ENCODE measurements around the gene SIRPB1.
A peak's percentile ranks its signal among the peaks of the same experiment; 100 is the strongest.
"Not testable (repeated sequence)": the region's sequence is repeated elsewhere in the genome, so short reads cannot be mapped to it uniquely, and the experiment has no call there.

Gene SIRPB1

DNA sequence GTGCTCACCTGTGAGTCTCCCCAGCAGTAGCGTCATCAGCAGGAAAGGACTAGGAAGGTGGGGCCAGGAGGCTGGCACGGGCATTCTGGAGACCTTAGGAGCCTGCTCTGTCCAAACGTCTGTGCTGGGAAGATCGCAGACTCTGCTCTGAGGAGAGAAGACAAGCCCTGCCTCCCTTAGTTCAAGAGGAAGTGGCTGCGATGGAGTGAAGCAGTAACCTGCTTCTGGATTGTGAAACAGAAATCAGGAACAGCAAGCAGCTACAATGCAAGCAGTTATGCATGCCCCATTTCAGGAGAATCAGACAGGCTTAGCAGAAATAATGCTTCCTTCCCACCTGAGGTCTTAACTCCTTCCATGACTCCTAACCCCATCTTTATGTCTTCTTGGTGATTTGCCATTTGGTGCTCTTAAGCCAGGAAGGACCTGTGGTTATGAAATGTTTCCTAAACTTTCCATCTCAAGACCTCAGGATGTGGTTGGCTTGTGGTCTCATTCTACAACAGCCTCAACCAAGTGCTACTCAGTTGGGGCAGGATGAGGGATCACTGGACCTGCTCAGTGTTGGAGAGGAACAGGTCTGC, at the start of gene SIRPB1:
Gene SIRPB1, minus strand, starts transcription at position 149 of the 584 bp plus-strand sequence. Its CDS starts 65 bp downstream, at position 84.
- no peak for DNase-seq

DNA sequence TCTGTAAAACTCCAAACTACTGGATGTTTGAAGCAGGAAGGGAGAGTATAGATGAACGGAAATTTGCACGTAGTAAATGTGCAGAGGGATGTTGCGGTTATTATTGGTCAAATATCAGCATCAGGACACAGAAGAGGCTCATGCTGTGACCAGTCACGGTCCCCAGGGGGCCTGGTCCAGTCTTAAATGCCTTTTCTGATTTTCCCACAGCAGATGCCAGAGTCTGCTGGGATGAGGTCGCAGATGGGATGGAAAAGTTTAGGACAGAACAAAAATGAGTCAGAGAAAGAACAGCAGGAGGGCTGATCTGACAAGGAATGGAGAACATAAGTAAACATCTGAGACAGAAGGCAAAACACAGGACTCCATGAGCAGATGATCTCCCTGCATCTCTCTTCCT, 49.5 kb upstream of the SIRPB1 start:
- no peak for DNase-seq

- DNase-seq = no peak
These were observed 47.8 kb upstream of the SIRPB1 start for GRCh38 chr20:1667502-1668085.

GRCh38 chr20:1666802-1667201, 47.0 kb upstream of the SIRPB1 start:
- no peak for DNase-seq

DNA sequence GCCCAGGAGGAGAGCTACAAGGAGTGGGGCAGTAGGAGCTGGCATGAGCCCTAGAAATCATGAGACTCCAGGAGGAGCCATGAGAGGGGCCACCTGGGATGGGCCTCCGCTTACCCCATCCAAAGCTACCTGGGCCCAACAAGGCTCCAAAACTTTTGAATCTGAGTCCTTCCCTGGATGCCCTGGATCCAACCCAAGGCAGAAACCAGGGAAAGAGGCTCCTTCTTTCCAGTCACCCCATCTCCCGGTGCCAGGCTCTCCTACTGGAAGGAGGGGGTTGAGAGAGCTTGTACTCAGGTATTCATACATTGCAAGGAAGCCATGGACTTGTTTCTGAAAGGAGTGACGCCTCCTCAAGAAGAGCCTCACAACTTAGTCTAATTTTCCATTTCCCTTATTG, 45.5 kb upstream of the SIRPB1 start:
- no peak for DNase-seq

DNA sequence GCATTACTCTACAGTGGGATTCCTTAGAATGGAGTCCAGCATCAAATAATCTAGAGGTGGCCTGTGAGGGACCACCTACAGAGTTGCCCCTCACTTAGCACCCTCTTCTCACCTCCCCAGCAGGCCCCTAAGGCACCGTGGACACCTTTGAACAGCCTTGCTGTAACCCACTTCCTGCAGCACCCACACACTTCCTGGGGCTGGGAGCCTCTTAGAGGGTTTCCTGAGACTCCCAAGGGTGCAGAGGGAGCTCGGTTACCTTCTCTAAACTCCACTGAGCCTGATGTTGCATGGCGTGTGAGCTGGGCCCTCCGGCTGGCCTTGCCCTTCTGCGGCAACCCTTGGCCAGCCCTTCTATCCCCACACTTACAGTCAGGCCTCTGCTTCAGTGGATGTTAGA, 45.1 kb upstream of the SIRPB1 start:
- no peak for DNase-seq

DNA sequence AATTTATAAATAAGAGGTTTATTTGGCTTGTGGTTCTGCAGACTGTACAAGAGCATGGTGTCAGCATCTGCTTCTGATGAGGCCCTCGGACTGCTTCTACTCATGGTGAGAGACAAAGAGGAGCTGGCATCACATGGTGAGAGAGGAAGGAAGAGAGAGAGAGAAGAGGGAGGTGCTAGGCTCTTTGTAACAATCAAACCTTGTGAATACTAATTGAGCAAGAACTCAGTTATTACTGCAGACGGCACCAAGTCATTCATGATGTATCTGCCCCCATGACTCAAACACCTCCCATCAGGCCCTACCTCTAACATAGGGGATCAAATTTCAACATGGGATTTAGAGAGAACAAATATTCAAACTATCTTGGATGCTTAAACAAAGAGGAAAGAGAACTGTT, 44.1 kb upstream of the SIRPB1 start:
- no peak for DNase-seq

- peak; percentile 32 for DNase-seq
These were observed 41.9 kb upstream of the SIRPB1 start for GRCh38 chr20:1661542-1662299.

- no peak for DNase-seq
These were observed 40.4 kb upstream of the SIRPB1 start for GRCh38 chr20:1660246-1660645.

DNA sequence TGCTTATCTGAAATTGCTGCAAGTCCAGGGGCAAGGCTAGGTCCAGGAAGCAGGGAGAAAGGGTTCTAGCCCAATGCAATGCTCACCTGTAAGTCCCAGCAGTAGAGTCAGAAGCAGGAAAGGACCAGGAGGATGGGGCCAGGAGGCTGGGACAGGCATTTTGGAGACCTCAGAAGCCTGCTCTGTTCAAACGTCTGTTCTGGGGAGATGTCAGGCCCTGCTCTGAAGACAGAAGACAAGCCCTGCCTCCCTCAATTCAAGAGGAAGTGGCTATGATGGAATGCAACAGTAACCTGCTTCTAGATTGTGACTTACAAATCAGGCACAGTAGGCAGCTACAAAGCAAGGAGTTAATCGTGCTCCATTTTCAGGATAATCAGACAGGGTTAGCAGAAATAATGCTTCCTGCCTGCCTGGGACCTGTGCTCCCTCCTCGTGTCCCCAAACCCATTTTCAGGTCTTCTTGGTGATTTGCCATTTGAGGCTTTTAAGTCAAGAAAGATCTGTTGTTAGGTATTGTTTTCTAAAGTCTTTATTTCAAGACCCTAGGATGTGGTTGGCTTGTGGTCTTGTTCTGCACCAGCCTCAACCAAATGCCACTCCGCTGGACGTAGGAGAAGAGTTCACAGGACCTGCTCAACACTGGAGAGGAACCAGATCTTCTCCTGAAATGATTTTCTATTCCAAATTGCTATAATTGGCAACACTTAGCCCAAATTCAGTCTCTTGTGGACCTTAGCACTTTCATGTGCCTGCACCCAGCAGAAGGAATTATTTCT, 37.9 kb upstream of the SIRPB1 start, which contains the start of gene SIRPG:
Gene SIRPG, minus strand, starts transcription at position 224 of the 779 bp plus-strand sequence. Its CDS starts 65 bp downstream, at position 159.
- no peak for DNase-seq

DNA sequence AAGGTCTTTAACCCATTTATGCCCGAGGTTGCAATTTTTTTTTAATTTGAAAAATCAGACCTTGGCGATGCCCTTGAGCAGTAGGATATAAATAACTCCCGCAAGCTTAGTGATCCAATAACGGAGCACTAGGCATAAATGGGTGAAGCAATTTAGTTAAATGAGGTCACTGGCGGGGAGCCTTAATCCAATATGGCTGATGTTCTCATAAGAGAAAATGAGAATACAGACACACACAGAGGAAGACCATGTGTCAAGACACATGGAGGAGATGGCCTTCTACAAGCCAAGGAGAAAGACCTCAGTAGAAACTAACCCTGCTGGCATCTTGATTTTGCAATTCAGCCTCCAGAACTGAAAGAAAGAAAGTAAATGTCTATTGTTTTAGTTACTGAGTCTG, 37.0 kb upstream of the SIRPB1 start:
- no peak for DNase-seq

DNA sequence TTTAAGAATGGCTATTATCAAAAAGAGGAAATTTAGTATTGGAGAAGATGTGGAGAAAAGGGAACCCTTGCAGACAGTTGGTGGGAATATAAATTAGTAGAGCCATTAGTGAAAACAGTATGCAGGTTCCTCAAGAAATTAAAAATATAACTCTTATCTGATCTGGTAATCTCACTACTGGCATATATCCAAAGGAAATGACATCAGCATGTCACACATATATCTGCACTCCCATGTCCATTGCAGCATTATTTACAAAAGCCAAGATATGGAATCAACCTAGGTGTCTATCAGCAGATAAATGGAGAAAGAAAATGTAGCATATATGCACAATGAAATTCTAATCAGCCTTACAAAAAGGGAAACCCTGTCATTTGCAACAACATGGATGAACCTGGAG, 35.2 kb upstream of the SIRPB1 start:
- no peak for DNase-seq

DNA sequence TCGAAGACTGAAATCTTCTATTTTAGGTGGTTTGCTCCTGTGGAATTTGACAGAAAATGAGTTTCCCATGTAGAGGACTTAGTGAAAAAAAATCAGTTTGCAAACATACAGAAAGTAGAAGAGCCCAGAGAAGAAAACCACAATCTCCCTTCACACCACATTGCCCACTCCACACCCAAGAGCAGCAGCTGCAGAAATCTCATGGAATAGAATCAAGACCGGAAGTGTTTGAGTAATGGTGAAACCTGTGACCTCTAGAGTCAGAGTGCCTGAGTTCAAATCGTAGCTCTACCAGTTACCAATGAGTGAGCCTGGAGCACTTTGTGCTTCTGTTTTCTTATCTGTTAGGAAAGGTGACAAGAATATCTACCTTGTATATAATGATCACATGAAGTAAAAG, 33.2 kb upstream of the SIRPB1 start:
- DNase-seq = no peak

DNA sequence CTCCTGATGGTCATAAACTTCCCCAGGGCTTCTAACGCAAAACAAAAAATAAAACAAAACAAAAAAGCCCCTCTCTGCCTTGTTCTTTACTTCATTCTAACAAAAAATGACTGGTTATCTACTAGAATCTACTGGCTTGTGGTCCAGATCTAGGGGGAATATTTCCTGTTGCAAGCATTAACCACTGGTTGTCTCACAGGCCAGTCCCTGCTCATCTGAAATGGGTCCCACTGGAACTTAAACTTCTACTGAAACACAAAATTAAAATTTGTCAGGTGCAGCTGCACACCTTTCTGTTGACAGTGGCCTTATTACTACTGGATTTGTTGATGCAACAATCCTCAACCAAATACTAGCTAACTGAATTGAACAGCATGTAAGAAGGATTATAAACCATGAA, 32.3 kb upstream of the SIRPB1 start:
- no peak for DNase-seq

DNA sequence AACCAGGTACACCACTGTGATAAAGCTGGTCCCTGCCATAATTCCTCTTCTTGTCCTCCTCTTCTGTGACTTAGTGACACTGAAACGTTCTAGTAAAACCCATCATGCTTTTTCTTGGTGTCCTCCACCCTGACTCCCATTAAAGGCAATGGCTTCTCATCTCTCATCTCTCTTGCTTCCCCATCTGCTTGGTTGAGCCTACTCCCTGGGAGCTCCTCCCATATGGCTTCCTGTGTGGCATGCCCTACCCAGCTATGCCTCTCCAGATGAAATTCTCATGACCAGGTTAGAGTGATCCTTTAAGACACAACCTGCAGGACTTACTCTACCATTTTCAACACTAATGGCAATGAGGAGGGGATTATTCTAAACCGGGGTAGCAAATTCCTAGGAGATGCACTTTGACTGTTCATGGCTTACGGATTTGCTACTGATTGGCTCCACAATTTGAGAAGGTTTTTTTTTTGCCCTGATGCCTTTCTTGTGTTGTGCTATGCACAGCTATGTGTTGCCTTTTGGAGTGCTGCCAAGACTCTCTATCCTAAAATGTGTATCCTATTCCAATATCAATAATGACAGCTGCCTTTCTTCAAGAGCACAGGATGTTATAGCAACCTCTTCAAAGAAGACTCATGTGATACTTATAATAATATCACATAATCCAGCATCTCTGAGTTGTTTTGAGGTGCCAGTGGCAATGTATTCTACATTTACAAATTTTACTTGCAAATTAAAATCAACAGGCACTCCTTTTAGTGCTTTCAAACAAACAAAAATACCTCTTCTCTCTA, 31.7 kb upstream of the SIRPB1 start:
- no peak for DNase-seq

DNA sequence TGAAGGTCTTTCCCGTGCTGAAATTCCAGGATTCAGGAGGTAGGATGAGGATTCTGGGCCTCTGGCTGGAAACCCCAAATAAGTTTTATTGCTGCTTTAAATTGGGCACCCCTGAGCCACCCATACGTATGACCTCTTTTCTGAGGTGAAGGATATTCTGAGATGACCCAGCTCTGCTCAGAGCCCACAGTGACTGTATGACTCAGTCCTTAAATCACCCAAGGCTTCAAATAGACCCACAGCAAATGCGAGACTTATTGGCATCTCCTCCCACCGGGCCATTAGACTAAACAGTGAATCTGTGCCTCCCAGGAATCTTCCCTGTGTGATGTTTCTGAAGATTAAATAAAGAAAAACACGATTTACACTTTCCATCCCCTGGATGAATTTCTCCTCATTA, 28.3 kb upstream of the SIRPB1 start:
- DNase-seq = no peak

GRCh38 chr20:1646975-1647431, 27.2 kb upstream of the SIRPB1 start:
- no peak for DNase-seq

- DNase-seq = no peak
These were observed 24.5 kb upstream of the SIRPB1 start for GRCh38 chr20:1644101-1644962.

DNA sequence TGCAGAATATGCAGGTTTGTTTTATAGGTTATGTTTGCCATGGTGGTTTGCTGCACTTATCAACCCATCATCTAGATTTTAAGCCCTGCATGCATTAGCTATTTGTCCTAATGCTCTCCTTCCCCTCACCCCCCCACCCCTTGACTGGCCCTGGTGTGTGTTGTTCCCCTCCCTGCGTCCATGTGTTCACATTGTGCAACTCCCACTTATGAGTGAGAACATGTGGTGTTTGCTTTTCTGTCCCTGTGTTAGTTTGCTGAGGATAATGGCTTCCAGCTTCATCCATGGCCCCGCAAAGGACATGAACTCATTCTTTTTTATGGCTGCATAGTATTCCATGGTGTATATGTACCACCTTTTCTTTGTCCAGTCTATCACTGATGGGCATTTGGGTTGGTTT, 18.8 kb upstream of the SIRPB1 start:
- not testable (repeated sequence) for DNase-seq

DNA sequence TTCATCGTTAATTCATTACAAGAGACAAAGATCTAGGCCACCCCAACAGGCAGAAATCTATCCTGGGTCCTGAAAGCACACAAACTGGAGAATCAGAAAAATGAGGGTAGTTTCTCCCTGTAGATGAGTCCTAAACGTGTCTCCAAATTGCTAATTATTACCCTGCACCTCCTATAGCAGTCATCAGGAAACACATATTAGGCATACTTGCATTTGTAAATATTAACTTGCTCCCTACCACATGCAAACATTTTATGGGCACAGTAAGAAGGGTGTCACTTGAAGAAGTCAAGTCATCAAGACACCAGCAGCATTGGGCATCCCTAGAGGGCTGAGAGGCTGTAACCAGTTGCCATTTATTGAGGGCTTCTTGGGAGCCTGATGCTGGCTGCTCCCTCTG, 17.9 kb upstream of the SIRPB1 start:
- DNase-seq = no peak

- no peak for DNase-seq
These were observed 17.4 kb upstream of the SIRPB1 start for GRCh38 chr20:1637226-1637625.

DNA sequence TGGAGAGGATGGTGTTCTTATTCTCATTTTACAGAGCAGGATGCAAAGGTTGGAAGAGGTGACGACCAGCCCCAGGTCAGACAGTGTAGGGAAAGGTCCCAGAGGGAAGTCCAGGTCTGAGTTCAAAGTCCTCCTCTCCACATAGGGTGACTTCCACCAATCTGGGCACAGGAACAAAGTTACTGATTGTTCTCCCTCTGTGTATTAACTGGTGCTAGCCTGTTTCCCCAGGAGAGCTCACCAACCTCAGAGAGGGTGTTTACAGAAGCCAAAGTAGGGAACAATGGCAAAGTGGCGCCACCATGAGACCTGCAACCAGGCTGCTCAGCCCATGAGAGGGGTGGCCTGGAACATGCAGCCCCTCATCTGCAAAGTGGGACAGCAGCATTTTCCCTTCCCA, 16.8 kb upstream of the SIRPB1 start:
- DNase-seq = no peak

Measured in femur (tissue), 1 donor.